HCT116 (cell line): Measurements from ENCODE around the gene ZWILCH. TPM values are rescaled to one million over a fixed set of nuclear protein-coding genes. Genes with fewer than 3 reads are reported as not detected.

ENCODE experiments used
- ATAC-seq: fragments of 200-7000 bp; cut with Tn5 transposase; 2 replicates; pipeline ENCODE4 v1.9.1; 2020; ENCODE audit warnings: mild to moderate bottlenecking, moderate library complexity
- BruUV-seq: library from RNA; stranded (reverse); fragments of 400-500 nt; replicated peaks from 2 replicates; lab custom pipeline; 2021; lab: Mats Ljungman, UMichigan
- CTCF ChIA-PET: fragments of 300-600 bp; sonication (Branson Sonifier 250); formaldehyde crosslinking; loops from one replicate; lab custom pipeline; 2021; ENCODE audit warnings: antibody characterized with exemption; lab: Charles Lee
- POLR2A ChIA-PET: fragments of 300-600, 350-600 bp; sonication (Branson Sonifier 250); formaldehyde crosslinking; loops from one replicate; lab custom pipeline; 2021; ENCODE audit warnings: antibody characterized with exemption; lab: Charles Lee
- RAD21 ChIA-PET, 2 experiments: fragments of 300-600 bp; sonication (Branson Sonifier 250); formaldehyde crosslinking; loops; one replicate each; lab custom pipeline; 2023; ENCODE audit warnings: low total read pairs in 2 of 2; ENCODE audit not compliant: uncharacterized antibody in 2 of 2, unreplicated experiment in 2 of 2, low non-redundant PET in 1 of 2; lab: Charles Lee
- DNase-seq: peaks from one replicate; pipeline ENCODE4 v3.0.0-alpha.2; 2010; ENCODE audit warnings: low read depth, low spot score
- H2AFZ ChIP-seq: fragments of 200-600 bp; shearing (Covaris generic), sonication (generic); 2 replicates; pipeline ENCODE4 v1.6.1; 2017; ENCODE audit warnings: low read depth, mixed run types, mixed read lengths, antibody characterized with exemption, low read length; ENCODE audit not compliant: poor library complexity, severe bottlenecking
- H3K27ac ChIP-seq: 2 replicates; pipeline ENCODE4 v1.5.1; 2012; ENCODE audit warnings: low read depth, low read length
- H3K27me3 ChIP-seq: fragments of 200-600 bp; sonication (generic); 2 replicates; pipeline ENCODE4 v1.6.1; 2016; ENCODE audit warnings: mixed run types, low read length, mixed read lengths; ENCODE audit not compliant: insufficient read depth
- H3K36me3 ChIP-seq, 2 experiments: fragments of 200-500 bp in 1 of 2; fragments of 200-600 bp in 1 of 2; sonication (Bioruptor generic) in 1 of 2; sonication (generic) in 1 of 2; 2 replicates each; pipeline versions ENCODE4 v1.5.1 to v1.6.1; 2014 to 2016; ENCODE audit warnings: low read length in 2 of 2, inconsistent platforms in 1 of 2, mixed read lengths in 1 of 2, mixed run types in 1 of 2; ENCODE audit not compliant: insufficient read depth in 2 of 2, control insufficient read depth in 1 of 2
- H3K4me1 ChIP-seq, 2 experiments: fragments of 200-600 bp in 1 of 2; sonication (generic) in 1 of 2; 2 replicates each; pipeline versions ENCODE4 v1.5.1 to v1.6.1; 2012 to 2017; ENCODE audit warnings: low read length in 2 of 2, inconsistent platforms in 1 of 2, mild to moderate bottlenecking in 1 of 2, mixed read lengths in 1 of 2, mixed run types in 1 of 2, moderate library complexity in 1 of 2; ENCODE audit not compliant: insufficient read depth in 2 of 2, control insufficient read depth in 1 of 2
- H3K4me2 ChIP-seq: fragments of 200-600 bp; sonication (generic); 2 replicates; pipeline ENCODE4 v1.6.1; 2017; ENCODE audit warnings: mixed run types, low read length, mixed read lengths
- H3K4me3 ChIP-seq, 2 experiments: fragments of 200-600 bp in 1 of 2; sonication (generic) in 1 of 2; replicated peaks in 1 of 2; 2 replicates each; pipeline ENCODE4 v1.5.1; 2011 to 2016; ENCODE audit warnings: low read length in 2 of 2, control low read depth in 1 of 2, low read depth in 1 of 2, mild to moderate bottlenecking in 1 of 2, mixed read lengths in 1 of 2, mixed run types in 1 of 2
- H3K79me2 ChIP-seq: fragments of 200-600 bp; sonication (generic); 2 replicates; pipeline ENCODE4 v1.6.1; 2017; ENCODE audit warnings: mild to moderate bottlenecking, mixed run types, low read length, moderate library complexity, mixed read lengths; ENCODE audit not compliant: insufficient read depth
- H3K9ac ChIP-seq: fragments of 200-600 bp; sonication (generic); 2 replicates; pipeline ENCODE4 v1.6.1; 2016; ENCODE audit warnings: low read length, mixed read lengths
- H3K9me2 ChIP-seq: fragments of 200-600 bp; sonication (generic), shearing (Covaris generic); 2 replicates; pipeline ENCODE4 v1.6.1; 2017; ENCODE audit warnings: mixed run types, mild to moderate bottlenecking, moderate library complexity; ENCODE audit not compliant: insufficient read depth
- H3K9me3 ChIP-seq, 2 experiments: fragments of 200-500 bp in 1 of 2; fragments of 200-600 bp in 1 of 2; sonication (Bioruptor generic) in 1 of 2; sonication (generic) in 1 of 2; 2 replicates each; pipeline ENCODE4 v1.6.1; 2014 to 2017; ENCODE audit warnings: low read length in 2 of 2, mixed read lengths in 2 of 2, inconsistent platforms in 1 of 2, low read depth in 1 of 2, mild to moderate bottlenecking in 1 of 2, mixed run types in 1 of 2, moderate library complexity in 1 of 2; ENCODE audit not compliant: control insufficient read depth in 1 of 2, insufficient read depth in 1 of 2
- H4K20me1 ChIP-seq: fragments of 200-600 bp; sonication (generic), shearing (Covaris generic); 2 replicates; pipeline ENCODE4 v1.6.1; 2017; ENCODE audit warnings: mixed run types, mild to moderate bottlenecking, moderate library complexity; ENCODE audit not compliant: insufficient read depth
- ATF3 ChIP-seq: IDR thresholded peaks from 2 replicates; pipeline ENCODE4 v1.6.1; 2012
- CBX3 ChIP-seq: IDR thresholded peaks from 2 replicates; pipeline ENCODE4 v1.6.1; 2012; ENCODE audit warnings: low read depth
- CEBPB ChIP-seq: IDR thresholded peaks from 2 replicates; pipeline ENCODE4 v1.6.1; 2012; ENCODE audit warnings: low read depth
- CTCF ChIP-seq, 3 experiments: fragments of 200-600 bp in 1 of 3; sonication (generic) in 1 of 3; IDR thresholded peaks in 2 of 3; conservative IDR thresholded peaks in 1 of 3; 2 replicates each; pipeline ENCODE4 v1.5.1; 2012 to 2017; ENCODE audit warnings: low read depth in 2 of 3, low read length in 2 of 3, antibody characterized with exemption in 1 of 3, borderline replicate concordance in 1 of 3, control low read depth in 1 of 3, mild to moderate bottlenecking in 1 of 3, mixed read lengths in 1 of 3, mixed run types in 1 of 3, moderate library complexity in 1 of 3; ENCODE audit not compliant: insufficient read depth in 1 of 3
- EGR1 ChIP-seq: IDR thresholded peaks from 2 replicates; pipeline ENCODE4 v1.6.1; 2012; ENCODE audit warnings: low read depth
- EZH2 ChIP-seq: fragments of 200-600 bp; sonication (generic); IDR thresholded peaks from 2 replicates; pipeline ENCODE4 v1.6.1; 2017; ENCODE audit warnings: antibody characterized with exemption, mixed run types
- FOSL1 ChIP-seq: IDR thresholded peaks from 2 replicates; pipeline ENCODE4 v1.6.1; 2012; ENCODE audit warnings: low read depth
- MAX ChIP-seq: IDR thresholded peaks from 2 replicates; pipeline ENCODE4 v1.6.1; 2012
- POLR2A ChIP-seq: IDR thresholded peaks from 2 replicates; pipeline ENCODE4 v1.7.0; 2011; ENCODE audit warnings: borderline replicate concordance; ENCODE audit not compliant: insufficient read depth, insufficient read length; ENCODE audit errors: extremely low read depth
- POLR2AphosphoS5 ChIP-seq: IDR thresholded peaks from 2 replicates; pipeline ENCODE4 v1.6.1; 2011; ENCODE audit warnings: mild to moderate bottlenecking, low read depth, low read length, moderate library complexity
- RAD21 ChIP-seq: IDR thresholded peaks from 2 replicates; pipeline ENCODE4 v1.6.1; 2012; ENCODE audit warnings: low read depth, mild to moderate bottlenecking
- REST ChIP-seq: IDR thresholded peaks from 2 replicates; pipeline ENCODE4 v1.6.1; 2012; ENCODE audit warnings: low read depth
- SIN3A ChIP-seq: IDR thresholded peaks from 2 replicates; pipeline ENCODE4 v1.6.1; 2012; ENCODE audit warnings: low read depth
- SP1 ChIP-seq: IDR thresholded peaks from 2 replicates; pipeline ENCODE4 v1.6.1; 2012; ENCODE audit warnings: low read depth
- SRF ChIP-seq: IDR thresholded peaks from 2 replicates; pipeline ENCODE4 v1.6.1; 2012; ENCODE audit warnings: low read depth
- TCF7L2 ChIP-seq: IDR thresholded peaks from 2 replicates; pipeline ENCODE4 v1.7.0; 2011; ENCODE audit warnings: borderline replicate concordance, inconsistent platforms; ENCODE audit not compliant: insufficient read depth, insufficient read length; ENCODE audit errors: extremely low read depth
- YY1 ChIP-seq: IDR thresholded peaks from 2 replicates; pipeline ENCODE4 v1.6.1; 2011; ENCODE audit warnings: low read length, low read depth, moderate library complexity, mild to moderate bottlenecking; ENCODE audit not compliant: insufficient replicate concordance; ENCODE audit errors: extremely low read depth
- ZFX ChIP-seq: fragments of 450-650 bp; IDR thresholded peaks from 2 replicates; pipeline ENCODE4 v1.6.1; 2017
- ZNF274 ChIP-seq: fragments of 200-500 bp; sonication (Bioruptor generic); IDR thresholded peaks from 2 replicates; pipeline ENCODE4 v1.6.1; 2014; ENCODE audit warnings: mild to moderate bottlenecking, low read depth, low read length, inconsistent platforms
- intact Hi-C: fragments of 100-400 bp; cut with micrococcal nuclease; formaldehyde crosslinking; loops from 2 replicates; pipeline ENCODE4 v1.10.0; 2022
- total RNA-seq: library from RNA; stranded (reverse); gene quantifications from one replicate; pipeline ENCODE4 v1.2.1, GENCODE V29; 2021; ENCODE audit not compliant: unreplicated experiment

Gene ZWILCH
- total RNA-seq, 1 experiment from 2014 or later = 25.8 TPM

- peak overlapping the region; percentile 23 for H3K27ac ChIP-seq
- ATAC-seq = no peak
- no peaks in the 10 kb centered on the region for H3K27me3 ChIP-seq
- no peak overlapping the region for H3K4me3 ChIP-seq
- H3K9me2 ChIP-seq = no peaks in the 10 kb centered on the region
- no peak overlapping the region for H2AFZ ChIP-seq
- H3K9ac ChIP-seq = 0 out of 2 replicates have a peak overlapping the region, but pooled peaks have one; percentile 8
- H3K4me2 ChIP-seq = peak overlapping the region; percentile 52
- TF ChIP-seq ZFX = no peak
- no peak for TF ChIP-seq CEBPB
- TF ChIP-seq SIN3A = no peak
- no peak for TF ChIP-seq POLR2AphosphoS5
- no peak for TF ChIP-seq YY1
- TF ChIP-seq RAD21 = no peak
- TF ChIP-seq ATF3 = no peak
- no peak for TF ChIP-seq FOSL1
- TF ChIP-seq SP1 = no peak
- TF ChIP-seq SRF = no peak
- TF ChIP-seq EGR1 = no peak
- no peak for TF ChIP-seq ZNF274
- no peak for TF ChIP-seq TCF7L2
- no peak for TF ChIP-seq CBX3
- no peak for TF ChIP-seq EZH2
- no peak for TF ChIP-seq POLR2A
- TF ChIP-seq REST = no peak
- TF ChIP-seq CTCF (IDR thresholded peaks at IDR 0.05 in 2 of 3, conservative IDR thresholded peaks at IDR 0.05 in 1 of 3; ENCODE audit: borderline replicate concordance in 1 of 3, insufficient read depth in 1 of 3, low read depth in 2 of 3, low read length in 2 of 3) = no peak
- no peak for TF ChIP-seq MAX
- no peaks in the 10 kb centered on the region for H4K20me1 ChIP-seq
- POLR2A ChIA-PET = no interaction called here
- CTCF ChIA-PET = no interaction called here
- BruUV-seq = no TSS peak
- RAD21 ChIA-PET = no interaction called here
- no peaks in the 10 kb centered on the region for H3K9me3 ChIP-seq
- no peak for DNase-seq
- H3K36me3 ChIP-seq = peaks cover 4 to 14% of the 10 kb centered on the region in 2 experiments; a peak in 3 of 4 replicates
- intact Hi-C loops = no loop called here
- H3K79me2 ChIP-seq = no peaks in the 10 kb centered on the region; the same call in 1 of the 2 replicates
- peaks cover 36 to 42% of the 10 kb centered on the region in 2 experiments for H3K4me1 ChIP-seq
Observed at GRCh38 chr15:66482539-66482938, 22.6 kb upstream of the ZWILCH start.
